SK-N-SH treated with all-trans-retinoic acid at 6 μM for 48 hours (cell line): ENCODE results near the gene BTF3L4.

ENCODE experiments used
- PPARA ChIP-seq: fragments of 250-450 bp; sonication (Bioruptor Pico); IDR thresholded peaks from 2 replicates; pipeline ENCODE4 v1.5.0; 2020; ENCODE audit warnings: mild to moderate bottlenecking, borderline replicate concordance
- ZNF8 ChIP-seq: fragments of 450-650 bp; formaldehyde crosslinking; IDR thresholded peaks from 2 replicates; pipeline ENCODE4 v1.5.0; 2020; ENCODE audit warnings: mild to moderate bottlenecking, moderate library complexity

DNA sequence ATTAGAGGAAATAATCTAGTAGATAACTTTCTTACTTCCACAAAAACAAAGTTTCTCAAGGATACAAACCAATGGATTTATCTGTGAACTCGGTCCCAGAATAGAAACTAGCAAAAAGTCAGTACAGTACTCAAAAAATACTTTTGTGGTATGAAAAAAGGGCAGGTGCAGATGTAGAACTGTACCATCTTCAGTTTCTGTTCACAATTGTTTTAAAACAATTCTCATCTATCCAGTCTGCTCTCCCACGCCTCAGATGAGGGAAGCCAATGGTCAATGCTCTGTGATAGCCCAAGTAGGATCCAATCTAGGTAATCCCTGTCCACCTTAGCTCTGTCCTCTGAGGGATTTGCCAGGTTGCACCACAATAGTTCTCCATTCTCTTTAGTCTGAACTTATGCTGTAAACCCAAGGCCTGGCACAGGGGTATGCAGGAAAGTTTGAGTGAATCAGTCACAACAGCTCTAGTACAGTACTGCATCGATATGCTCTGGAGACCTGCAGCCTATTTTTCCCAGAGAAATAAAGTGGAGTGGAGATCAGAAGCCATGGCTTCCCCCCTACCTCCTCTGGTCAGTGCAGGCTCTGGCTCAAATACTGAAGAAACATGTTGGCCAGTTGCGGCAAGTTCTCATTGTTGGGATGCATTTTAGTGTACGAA, 23.8 kb upstream of the BTF3L4 start:
- TF ChIP-seq PPARA (CRISPR knock-in tag) (no peak), ZNF8 (CRISPR knock-in tag) (no peak)
